Adipocyte (in vitro differentiated cells): ENCODE data around the gene TEK.
"Not testable (repeated sequence)": the region's sequence is repeated elsewhere in the genome, so short reads cannot be mapped to it uniquely, and the experiment has no call there.

Experiments used
- DNase-seq: peaks from one replicate; pipeline ENCODE4 v3.0.0-alpha.2; 2015; ENCODE audit warnings: low read depth
- H3K27me3 ChIP-seq: replicated peaks from 2 replicates; pipeline ENCODE4 v1.7.0; 2013; ENCODE audit warnings: mild to moderate bottlenecking, low read length, moderate library complexity; ENCODE audit not compliant: control insufficient read depth, insufficient read depth
- H3K36me3 ChIP-seq: 2 replicates; pipeline ENCODE4 v1.7.0; 2013; ENCODE audit warnings: low read length, mild to moderate bottlenecking, moderate library complexity; ENCODE audit not compliant: control insufficient read depth, insufficient read depth, severe bottlenecking
- H3K4me1 ChIP-seq: 2 replicates; pipeline ENCODE4 v1.7.0; 2013; ENCODE audit warnings: mild to moderate bottlenecking, low read length, moderate library complexity; ENCODE audit not compliant: control insufficient read depth, insufficient read depth
- H3K4me3 ChIP-seq: 2 replicates; pipeline ENCODE4 v1.7.0; 2013; ENCODE audit warnings: mild to moderate bottlenecking, low read length, moderate library complexity
- H3K9ac ChIP-seq: 2 replicates; pipeline ENCODE4 v1.7.0; 2013; ENCODE audit warnings: mild to moderate bottlenecking, low read length, moderate library complexity
- H3K9me3 ChIP-seq: 2 replicates; pipeline ENCODE4 v1.7.0; 2013; ENCODE audit warnings: mild to moderate bottlenecking, low read length, moderate library complexity; ENCODE audit not compliant: control insufficient read depth

The TEK gene

GRCh38 chr9:27090711-27091110 lies 18.3 kb upstream of the TEK start:
- Histone ChIP-seq H3K27me3 (no peaks in the 10 kb centered on the region), H3K9me3 (no peaks in the 10 kb centered on the region), H3K4me3 (no peak overlapping the region), H3K36me3 (no peaks in the 10 kb centered on the region), H3K9ac (no peak overlapping the region), H3K4me1 (peaks cover 41% of the 10 kb centered on the region)
- no peak for DNase-seq

GRCh38 chr9:27092496-27092895 lies 16.5 kb upstream of the TEK start:
- DNase-seq, H3K36me3 ChIP-seq, H3K9ac ChIP-seq, H3K27me3 ChIP-seq, H3K4me3 ChIP-seq, H3K9me3 ChIP-seq: not testable (repeated sequence)
- peaks cover 33% of the 10 kb centered on the region for H3K4me1 ChIP-seq

DNA sequence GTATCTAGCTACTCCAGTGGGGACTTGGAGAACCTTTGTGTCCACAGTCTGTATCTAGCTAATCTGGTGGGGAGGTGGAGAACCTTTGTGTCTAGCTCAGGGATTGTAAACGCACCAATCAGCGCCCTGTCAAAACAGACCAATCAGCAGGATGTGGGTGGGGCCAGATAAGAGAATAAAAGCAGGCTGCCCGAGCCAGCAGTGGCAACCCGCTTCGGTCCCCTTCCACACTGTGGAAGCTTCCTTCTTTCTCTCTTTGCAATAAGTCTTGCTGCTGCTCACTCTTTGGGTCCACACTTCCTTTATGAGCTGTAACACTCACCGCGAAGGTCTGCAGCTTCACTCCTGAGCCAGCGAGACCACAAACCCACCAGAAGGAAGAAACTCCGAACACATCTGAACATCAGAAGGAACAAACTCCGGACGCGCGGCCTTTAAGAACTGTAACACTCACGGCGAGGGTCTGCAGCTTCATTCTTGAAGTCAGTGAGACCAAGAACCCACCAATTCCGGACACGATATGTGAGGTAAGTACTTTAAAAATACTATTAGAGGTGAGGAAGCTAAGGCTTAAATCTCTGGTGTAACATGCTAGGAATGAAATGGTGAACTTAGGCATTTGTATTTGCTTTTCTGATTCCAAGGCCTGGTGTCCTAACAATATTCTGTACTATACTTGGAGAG lies 15.5 kb upstream of the TEK start:
- not testable (repeated sequence) for H3K4me3 ChIP-seq, H3K9ac ChIP-seq, H3K9me3 ChIP-seq, DNase-seq, H3K36me3 ChIP-seq, H3K27me3 ChIP-seq
- peaks cover 29% of the 10 kb centered on the region for H3K4me1 ChIP-seq

DNA sequence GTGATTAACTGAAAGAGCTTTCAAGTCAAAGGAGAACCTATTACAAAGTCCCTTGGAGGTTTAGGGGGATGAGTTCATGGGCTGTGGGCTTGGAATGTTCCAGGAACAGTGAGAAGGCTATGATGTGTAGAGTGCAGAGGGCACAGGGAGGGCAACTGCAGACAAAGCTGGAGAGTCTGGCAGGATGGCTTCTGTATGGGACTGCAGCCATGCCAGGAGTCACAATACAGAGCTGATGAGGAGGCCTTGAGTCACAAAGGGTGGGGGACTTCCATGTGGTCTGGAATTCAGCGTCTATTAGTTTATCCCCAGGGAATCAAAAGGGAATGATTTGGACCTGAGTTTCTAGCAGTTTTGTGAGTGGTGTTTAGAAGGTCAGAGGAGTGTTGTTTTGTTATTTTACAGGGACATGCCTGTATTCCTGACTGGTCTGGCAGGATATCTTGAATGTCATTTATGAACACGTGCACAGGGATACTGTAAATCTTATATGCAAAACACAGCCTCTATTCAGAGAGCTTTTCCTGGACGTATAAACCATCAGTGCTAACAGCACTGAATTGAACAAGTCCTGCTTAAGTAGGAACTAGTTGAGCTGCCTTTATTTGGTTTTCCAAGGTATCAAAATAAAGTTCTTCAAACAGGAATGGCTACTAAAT lies 14.3 kb upstream of the TEK start:
- peaks cover 18% of the 10 kb centered on the region for H3K4me1 ChIP-seq
- H3K9me3 ChIP-seq = no peaks in the 10 kb centered on the region
- H3K27me3 ChIP-seq = peaks cover 4% of the 10 kb centered on the region
- H3K4me3 ChIP-seq = no peak overlapping the region
- peak; percentile 68 for DNase-seq
- H3K9ac ChIP-seq = no peak overlapping the region
- H3K36me3 ChIP-seq = no peaks in the 10 kb centered on the region

DNA sequence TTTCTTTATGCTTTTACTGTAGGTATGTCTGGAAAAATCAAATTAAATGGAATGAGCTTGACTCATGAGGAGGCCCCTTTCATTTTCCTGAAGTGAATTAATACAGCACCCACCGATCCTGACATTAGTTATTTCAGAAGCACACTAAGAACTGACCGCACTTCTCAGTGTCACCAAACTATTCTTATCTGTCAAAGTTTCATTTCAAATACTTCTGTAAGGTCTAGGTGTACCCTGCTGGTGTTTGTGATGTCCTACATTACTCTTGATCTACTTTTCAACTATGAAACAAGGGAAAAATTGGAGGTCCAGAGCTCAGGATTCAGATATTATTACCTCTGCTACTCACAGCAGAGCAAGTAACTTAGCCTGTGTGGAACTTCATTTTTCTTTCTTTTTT lies 1.8 kb upstream of the TEK start:
- Histone ChIP-seq H3K4me3 (no peak overlapping the region), H3K27me3 (no peaks in the 10 kb centered on the region), H3K9me3 (no peaks in the 10 kb centered on the region), H3K4me1 (peaks cover 11% of the 10 kb centered on the region), H3K9ac (no peak overlapping the region), H3K36me3 (no peaks in the 10 kb centered on the region)
- no peak for DNase-seq

DNA sequence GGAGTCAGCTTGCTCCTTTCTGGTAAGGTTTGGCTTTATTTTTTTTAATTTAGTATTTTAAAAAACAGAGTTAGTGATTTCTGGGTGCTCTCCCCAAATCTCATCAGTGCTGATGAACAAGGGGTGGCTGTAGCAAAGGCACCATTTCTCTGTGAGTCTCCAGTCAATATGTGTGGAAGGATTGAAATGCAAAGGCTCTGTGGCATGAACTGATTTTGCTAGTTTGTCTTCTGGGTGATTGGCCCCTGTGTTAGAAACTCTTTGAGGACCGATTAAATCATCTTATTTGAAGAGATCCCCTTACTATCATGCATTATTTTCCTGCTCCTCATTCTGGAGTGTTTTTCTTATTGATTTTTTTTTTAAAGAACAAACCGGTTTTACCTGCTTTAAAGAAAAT lies 596 bp downstream of the TEK start:
- Histone ChIP-seq H3K4me1 (peaks cover 11% of the 10 kb centered on the region), H3K9ac (peak overlapping the region; percentile 42), H3K27me3 (no peaks in the 10 kb centered on the region), H3K4me3 (peak overlapping the region; percentile 59), H3K9me3 (no peaks in the 10 kb centered on the region), H3K36me3 (no peaks in the 10 kb centered on the region)
- DNase-seq = no peak

DNA sequence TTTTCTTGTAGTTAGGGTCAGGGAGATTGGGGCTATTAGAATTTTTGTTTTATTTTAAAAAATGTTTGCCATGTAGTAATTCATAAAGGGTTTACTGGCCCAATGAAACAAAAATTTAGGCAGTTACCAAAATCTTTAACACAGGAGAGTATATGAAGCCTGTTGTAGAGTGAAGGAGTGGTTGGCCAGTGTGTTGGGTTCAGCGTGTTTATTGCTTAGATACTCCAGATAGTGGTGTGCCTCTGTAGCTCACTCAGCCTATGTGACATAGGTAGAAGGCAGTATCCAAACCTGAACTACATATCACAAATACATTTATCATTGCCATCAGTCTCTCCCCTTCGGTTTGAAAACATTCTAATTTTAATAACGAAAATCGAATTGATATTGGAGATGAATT lies 1.2 kb downstream of the TEK start:
- DNase-seq = no peak
- Histone ChIP-seq H3K9ac (no peak overlapping the region), H3K27me3 (no peaks in the 10 kb centered on the region), H3K9me3 (no peaks in the 10 kb centered on the region), H3K4me1 (peaks cover 11% of the 10 kb centered on the region), H3K36me3 (no peaks in the 10 kb centered on the region), H3K4me3 (no peak overlapping the region)

- no peaks in the 10 kb centered on the region for H3K27me3 ChIP-seq
- no peak overlapping the region for H3K4me3 ChIP-seq
- no peak for DNase-seq
- no peaks in the 10 kb centered on the region for H3K9me3 ChIP-seq
- H3K36me3 ChIP-seq = no peaks in the 10 kb centered on the region
- no peak overlapping the region for H3K9ac ChIP-seq
- peaks cover 11% of the 10 kb centered on the region for H3K4me1 ChIP-seq
Observed at GRCh38 chr9:27112235-27112634, 3.2 kb downstream of the TEK start.

DNA sequence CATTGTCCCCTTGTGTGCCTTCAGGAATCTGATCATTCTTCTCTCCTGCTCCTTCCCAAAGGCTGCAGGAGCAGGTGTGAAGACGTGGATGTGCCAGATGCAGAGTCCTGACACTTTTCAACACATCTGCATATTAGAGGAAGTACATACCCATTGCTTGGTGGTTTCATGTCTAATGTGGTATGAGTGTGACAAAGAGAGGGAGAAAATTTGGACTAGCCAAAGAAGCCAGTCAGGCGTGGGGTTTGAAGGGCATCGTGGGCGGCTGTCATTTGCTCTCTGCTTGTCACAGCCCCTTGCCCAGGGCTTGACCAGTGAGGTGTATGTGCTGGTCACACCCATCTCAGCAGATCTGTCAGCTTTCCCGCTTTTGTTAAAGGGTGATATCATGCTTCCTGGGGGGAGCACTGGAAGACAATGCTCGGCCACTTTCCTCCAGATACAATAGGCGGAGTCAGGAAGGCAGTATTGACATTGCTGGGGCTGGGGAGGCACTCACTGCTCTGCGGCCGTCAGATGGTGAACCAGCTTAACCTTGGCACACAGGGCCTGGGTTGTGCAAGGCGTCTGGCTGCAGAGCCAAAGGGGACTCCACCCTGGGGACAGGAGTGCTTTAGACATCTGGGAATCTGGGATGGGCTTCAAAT lies 8.6 kb downstream of the TEK start:
- H3K4me3 ChIP-seq = no peak overlapping the region
- H3K36me3 ChIP-seq = no peaks in the 10 kb centered on the region
- no peaks in the 10 kb centered on the region for H3K27me3 ChIP-seq
- H3K9ac ChIP-seq = no peak overlapping the region
- H3K9me3 ChIP-seq = no peaks in the 10 kb centered on the region
- no peak for DNase-seq
- peaks cover 15% of the 10 kb centered on the region for H3K4me1 ChIP-seq

GRCh38 chr9:27118916-27119315 lies 9.9 kb downstream of the TEK start:
- DNase-seq = peak; percentile 47
- H3K9ac ChIP-seq = no peak overlapping the region
- H3K9me3 ChIP-seq = no peaks in the 10 kb centered on the region
- H3K4me1 ChIP-seq = peaks cover 18% of the 10 kb centered on the region
- H3K36me3 ChIP-seq = no peaks in the 10 kb centered on the region
- no peak overlapping the region for H3K4me3 ChIP-seq
- H3K27me3 ChIP-seq = no peaks in the 10 kb centered on the region

GRCh38 chr9:27124151-27124550 lies 15.1 kb downstream of the TEK start:
- Histone ChIP-seq H3K9me3 (no peaks in the 10 kb centered on the region), H3K4me1 (peaks cover 15% of the 10 kb centered on the region), H3K4me3 (no peak overlapping the region), H3K27me3 (no peaks in the 10 kb centered on the region), H3K36me3 (no peaks in the 10 kb centered on the region), H3K9ac (no peak overlapping the region)
- no peak for DNase-seq
